Muscle layer of colon (tissue), 2 donors: Measurements from ENCODE around the gene RABL6.
"Not testable (repeated sequence)": the region's sequence is repeated elsewhere in the genome, so short reads cannot be mapped to it uniquely, and the experiment has no call there.

Experiments
- H3K27ac ChIP-seq: one replicate; pipeline ENCODE4 v1.7.0; 2013; ENCODE audit warnings: low read depth, mild to moderate bottlenecking, low read length, moderate library complexity
- H3K27me3 ChIP-seq, 2 donors: one replicate each; pipeline ENCODE4 v1.7.0; 2013; ENCODE audit warnings: low read length in 2 of 2, mild to moderate bottlenecking in 2 of 2; ENCODE audit not compliant: insufficient read depth in 2 of 2, control insufficient read depth in 1 of 2
- H3K36me3 ChIP-seq: one replicate; pipeline ENCODE4 v1.7.0; 2013; ENCODE audit warnings: mild to moderate bottlenecking, low read length; ENCODE audit not compliant: insufficient read depth
- H3K4me1 ChIP-seq: one replicate; pipeline ENCODE4 v1.7.0; 2013; ENCODE audit warnings: mild to moderate bottlenecking, low read length; ENCODE audit not compliant: insufficient read depth
- H3K4me3 ChIP-seq, 2 donors: one replicate each; pipeline ENCODE4 v1.7.0; 2013; ENCODE audit warnings: low read length in 2 of 2, low read depth in 1 of 2, mild to moderate bottlenecking in 1 of 2, moderate library complexity in 1 of 2
- H3K9ac ChIP-seq: one replicate; pipeline ENCODE4 v1.7.0; 2013; ENCODE audit warnings: low read length
- H3K9me3 ChIP-seq: one replicate; pipeline ENCODE4 v1.7.0; 2013; ENCODE audit warnings: mild to moderate bottlenecking, low read length
- donor health status: abdominal sarcoma.
- donor health status: Adenocarcinoma of cecum.

The RABL6 gene

GRCh38 chr9:136863623-136864273 is 56.0 kb downstream of the RABL6 start:
- no peak overlapping the region for H3K4me3 ChIP-seq
- H3K36me3 ChIP-seq: peaks cover 34% of the 10 kb centered on the region
- H3K27me3 ChIP-seq: no peaks in the 10 kb centered on the region
- no peaks in the 10 kb centered on the region for H3K9me3 ChIP-seq
- peaks cover 27% of the 10 kb centered on the region for H3K4me1 ChIP-seq
- no peak overlapping the region for H3K27ac ChIP-seq
- no peak overlapping the region for H3K9ac ChIP-seq

DNA sequence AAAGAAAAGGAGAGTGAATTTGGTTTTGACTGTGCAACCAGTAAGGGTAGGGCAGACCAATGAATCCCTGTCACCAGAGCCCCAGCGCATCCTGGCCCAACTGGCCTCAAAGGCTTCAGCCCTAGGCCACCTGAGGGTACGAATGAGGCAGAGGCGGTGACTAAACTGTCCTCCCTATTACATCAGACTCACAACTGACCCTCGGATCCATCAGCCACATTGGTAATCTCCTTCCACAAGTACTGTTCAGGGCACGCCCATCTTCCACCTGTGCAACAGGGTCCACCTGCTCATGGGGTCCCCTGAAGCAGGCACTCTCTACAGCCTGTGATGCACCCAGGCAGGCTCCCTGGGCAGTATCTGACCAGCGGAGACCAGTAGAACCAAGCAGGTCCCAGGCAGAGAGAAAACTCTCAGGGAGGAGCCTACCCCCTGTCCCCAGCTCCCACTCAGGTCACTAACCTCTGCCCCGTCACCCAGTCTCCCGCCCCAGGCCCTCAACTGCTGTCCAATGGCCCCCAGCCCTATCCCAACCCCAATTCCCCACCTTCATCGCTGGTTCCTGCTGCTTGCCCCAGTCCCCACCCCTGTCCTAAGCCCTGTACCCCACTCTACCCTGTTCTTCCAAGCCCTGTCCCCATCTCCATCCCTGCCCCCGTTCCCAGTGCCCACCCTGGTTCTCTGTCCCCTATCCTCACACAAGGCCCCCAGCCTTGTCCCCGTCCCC is 57.5 kb downstream of the RABL6 start:
- Histone ChIP-seq H3K36me3 (peaks cover 34% of the 10 kb centered on the region), H3K4me1 (peaks cover 16% of the 10 kb centered on the region), H3K9me3 (no peaks in the 10 kb centered on the region), H3K4me3 (peak overlapping the region; percentile 46 to 67), H3K27me3 (no peaks in the 10 kb centered on the region), H3K9ac (peak overlapping the region; percentile 65), H3K27ac (peak overlapping the region; percentile 31)

DNA sequence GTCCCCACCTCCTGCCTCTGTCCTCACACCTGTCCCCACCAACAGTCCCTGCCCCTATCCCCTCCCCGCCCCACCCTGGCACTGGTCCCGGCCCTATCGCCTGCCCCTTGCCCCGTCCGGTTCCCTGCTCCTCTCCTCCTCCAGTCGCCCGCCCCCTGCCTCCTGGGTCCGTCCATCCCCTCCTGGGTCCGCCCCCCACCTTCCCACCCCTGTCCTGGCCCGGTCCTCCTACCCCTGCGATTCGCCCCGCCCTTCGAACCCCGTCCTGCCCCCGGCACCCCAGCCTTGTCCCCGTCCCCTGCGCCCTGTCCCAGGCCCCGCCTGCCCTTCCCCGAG is 58.0 kb downstream of the RABL6 start:
- Histone ChIP-seq H3K27ac (peak overlapping the region; percentile 86), H3K9me3 (no peaks in the 10 kb centered on the region), H3K4me1 (peaks cover 16% of the 10 kb centered on the region), H3K4me3 (peak overlapping the region; percentile 67 to 97), H3K9ac (peak overlapping the region; percentile 65), H3K36me3 (peaks cover 32% of the 10 kb centered on the region), H3K27me3 (no peaks in the 10 kb centered on the region)

DNA sequence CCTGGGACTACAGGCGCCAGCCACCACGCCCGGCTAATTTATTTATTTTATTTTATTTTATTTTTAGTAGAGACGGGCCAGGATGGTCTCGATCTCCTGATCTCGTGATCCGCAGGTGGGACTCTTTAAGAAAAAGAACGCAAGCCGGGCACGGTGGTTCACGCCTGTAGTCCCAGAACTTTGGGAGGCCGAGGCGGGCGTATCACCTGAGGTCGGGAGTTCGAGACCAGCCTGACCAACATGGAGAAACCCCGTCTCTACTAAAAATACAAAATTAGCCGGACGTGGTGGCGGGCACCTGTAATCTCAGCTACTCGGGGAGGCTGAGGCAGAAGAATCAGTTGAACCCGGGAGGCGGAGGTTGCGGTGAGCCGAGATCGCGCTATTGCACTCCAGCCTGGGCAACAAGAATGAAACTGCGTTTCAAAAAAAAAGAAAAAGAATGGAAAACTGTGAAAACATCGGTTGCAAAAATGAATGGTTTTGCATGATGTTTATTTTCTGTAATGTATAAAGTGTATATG is 59.2 kb downstream of the RABL6 start:
- not testable (repeated sequence) for H3K9me3 ChIP-seq, H3K27ac ChIP-seq, H3K9ac ChIP-seq, H3K27me3 ChIP-seq
- H3K4me3 ChIP-seq: peak overlapping the region; percentile 14 to 36
- H3K36me3 ChIP-seq: peaks cover 20% of the 10 kb centered on the region
- H3K4me1 ChIP-seq: peaks cover 16% of the 10 kb centered on the region

- H3K36me3 ChIP-seq: peaks cover 15% of the 10 kb centered on the region
- H3K27me3 ChIP-seq: no peaks in the 10 kb centered on the region
- no peaks in the 10 kb centered on the region for H3K9me3 ChIP-seq
- H3K4me3 ChIP-seq: no peak overlapping the region
- H3K27ac ChIP-seq: no peak overlapping the region
- no peak overlapping the region for H3K9ac ChIP-seq
- peaks cover 16% of the 10 kb centered on the region for H3K4me1 ChIP-seq
Measured at GRCh38 chr9:136867480-136867879, 59.7 kb downstream of the RABL6 start.

- Histone ChIP-seq H3K27me3 (no peaks in the 10 kb centered on the region), H3K4me3 (no peak overlapping the region), H3K27ac (no peak overlapping the region), H3K9ac (no peak overlapping the region), H3K9me3 (no peaks in the 10 kb centered on the region), H3K36me3 (peaks cover 11% of the 10 kb centered on the region), H3K4me1 (peaks cover 16% of the 10 kb centered on the region)
Measured at GRCh38 chr9:136867917-136868316, 60.2 kb downstream of the RABL6 start.

GRCh38 chr9:136868644-136869043 is 60.9 kb downstream of the RABL6 start:
- Histone ChIP-seq H3K27ac (no peak overlapping the region), H3K4me1 (peaks cover 16% of the 10 kb centered on the region), H3K4me3 (no peak overlapping the region), H3K36me3 (peaks cover 3% of the 10 kb centered on the region), H3K9ac (no peak overlapping the region), H3K9me3 (no peaks in the 10 kb centered on the region), H3K27me3 (no peaks in the 10 kb centered on the region)

DNA sequence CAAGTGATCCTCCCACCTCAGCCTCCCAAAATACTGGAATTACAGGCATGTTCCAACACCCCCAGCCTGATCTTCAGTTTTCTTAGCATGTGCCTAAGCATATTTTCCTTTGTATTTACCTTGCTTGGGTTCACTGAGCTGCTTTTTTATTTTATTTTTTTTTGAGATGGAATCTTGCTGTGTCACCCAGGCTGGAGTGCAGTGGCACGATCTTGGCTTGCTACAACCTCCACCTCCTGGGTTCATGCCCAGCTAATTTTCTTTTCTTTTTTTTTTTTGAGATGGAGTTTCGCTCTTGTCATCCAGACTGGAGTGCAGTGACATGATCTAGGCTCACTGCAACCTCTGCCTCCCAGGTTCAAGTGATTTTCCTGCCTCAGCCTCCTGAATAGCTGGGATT is 61.9 kb downstream of the RABL6 start:
- H3K9me3 ChIP-seq, H3K4me3 ChIP-seq, H3K4me1 ChIP-seq, H3K9ac ChIP-seq, H3K36me3 ChIP-seq, H3K27ac ChIP-seq, H3K27me3 ChIP-seq: not testable (repeated sequence)

DNA sequence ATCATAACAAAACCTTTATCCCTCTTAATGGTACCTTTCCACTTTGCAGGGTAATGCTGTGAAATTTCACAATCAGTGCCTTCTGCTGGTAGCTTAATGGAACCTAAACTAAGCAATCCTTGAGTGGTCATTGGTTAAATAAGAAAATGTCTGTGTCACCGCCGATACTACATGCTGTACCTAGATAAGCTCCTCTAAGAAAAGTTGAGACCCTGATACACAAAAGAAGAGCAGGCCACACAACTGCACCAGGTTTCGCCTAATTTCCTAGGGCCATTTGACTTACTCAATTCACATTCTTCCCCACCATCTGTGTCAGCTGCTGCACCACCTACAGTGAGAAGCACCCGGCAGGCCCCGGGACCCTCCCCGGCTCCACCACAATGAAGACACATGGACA is 67.4 kb downstream of the RABL6 start:
- Histone ChIP-seq H3K4me1 (no peaks in the 10 kb centered on the region), H3K36me3 (no peaks in the 10 kb centered on the region), H3K4me3 (no peak overlapping the region), H3K27me3 (no peaks in the 10 kb centered on the region), H3K9me3 (no peaks in the 10 kb centered on the region), H3K27ac (no peak overlapping the region), H3K9ac (no peak overlapping the region)

- no peaks in the 10 kb centered on the region for H3K9me3 ChIP-seq
- no peaks in the 10 kb centered on the region for H3K36me3 ChIP-seq
- H3K27me3 ChIP-seq: no peaks in the 10 kb centered on the region
- H3K9ac ChIP-seq: no peak overlapping the region
- no peak overlapping the region for H3K4me3 ChIP-seq
- H3K27ac ChIP-seq: no peak overlapping the region
- H3K4me1 ChIP-seq: peaks cover 2% of the 10 kb centered on the region
Measured at GRCh38 chr9:136876476-136876875, 68.7 kb downstream of the RABL6 start.

GRCh38 chr9:136880651-136881050 is 72.9 kb downstream of the RABL6 start:
- Histone ChIP-seq H3K4me3 (no peak overlapping the region), H3K9me3 (no peaks in the 10 kb centered on the region), H3K27me3 (no peaks in the 10 kb centered on the region), H3K27ac (no peak overlapping the region), H3K36me3 (no peaks in the 10 kb centered on the region), H3K4me1 (peaks cover 8% of the 10 kb centered on the region), H3K9ac (no peak overlapping the region)

DNA sequence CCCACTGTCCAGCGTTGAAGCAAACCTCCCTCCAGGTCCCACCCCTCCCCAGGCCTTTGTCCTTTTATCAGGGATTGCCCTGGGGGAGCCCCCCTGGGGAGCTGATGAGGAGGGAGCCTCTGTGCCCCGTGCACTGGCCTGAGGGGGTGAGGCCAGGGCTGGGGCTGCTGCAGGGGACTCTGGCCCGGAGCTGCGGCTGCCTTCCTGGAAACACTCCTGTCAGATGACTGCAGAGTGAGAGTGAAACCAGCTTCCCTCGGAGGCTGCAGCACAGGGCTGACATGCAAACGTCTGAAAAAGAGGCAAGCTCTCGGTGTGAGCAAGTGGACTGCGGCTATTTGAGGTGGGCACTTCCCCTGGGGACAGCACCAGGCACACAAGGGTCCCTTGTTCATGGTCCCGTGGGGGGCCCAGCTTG is 74.0 kb downstream of the RABL6 start:
- Histone ChIP-seq H3K9ac (no peak overlapping the region), H3K27ac (peak overlapping the region; percentile 44), H3K36me3 (no peaks in the 10 kb centered on the region), H3K4me1 (peaks cover 8% of the 10 kb centered on the region), H3K27me3 (no peaks in the 10 kb centered on the region), H3K9me3 (no peaks in the 10 kb centered on the region), H3K4me3 (no peak overlapping the region)
